ENCODE measurements around the gene GLI1.
"Not testable (repeated sequence)": the region's sequence is repeated elsewhere in the genome, so short reads cannot be mapped to it uniquely, and the experiment has no call there.

Gene GLI1

DNA sequence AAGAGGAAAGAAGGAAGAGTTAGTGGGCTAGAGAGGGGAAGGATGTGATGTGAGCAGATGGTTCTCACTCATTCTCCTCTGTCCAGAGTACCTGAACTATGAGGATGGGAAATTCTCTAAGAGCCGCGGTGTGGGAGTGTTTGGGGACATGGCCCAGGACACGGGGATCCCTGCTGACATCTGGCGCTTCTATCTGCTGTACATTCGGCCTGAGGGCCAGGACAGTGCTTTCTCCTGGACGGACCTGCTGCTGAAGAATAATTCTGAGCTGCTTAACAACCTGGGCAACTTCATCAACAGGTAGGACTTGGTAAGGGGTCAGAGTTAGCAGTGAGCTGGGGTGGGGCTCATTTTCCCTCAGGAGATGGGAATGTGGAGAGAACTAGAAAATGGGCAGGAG, 53.1 kb downstream of the GLI1 start:
- Histone ChIP-seq H3K9ac (ENCODE audit: low read depth in 1 of 2, low read length in 2 of 2) (no peak overlapping the region), H3K4me3 (ENCODE audit: low read length in 2 of 2) (no peak overlapping the region), H3K27ac (ENCODE audit: low read depth in 2 of 2, low read length in 2 of 2) (no peak overlapping the region), H3K36me3 (ENCODE audit: control insufficient read depth in 2 of 2, insufficient read depth in 2 of 2, low read length in 2 of 2) (peaks cover 54 to 65% of the 10 kb centered on the region in 2 donors), H3K4me1 (ENCODE audit: control insufficient read depth in 2 of 2, insufficient read depth in 2 of 2, low read length in 2 of 2) (peaks cover 0 to 2% of the 10 kb centered on the region in 2 donors), H3K27me3 (ENCODE audit: control insufficient read depth in 2 of 2, insufficient read depth in 2 of 2, low read length in 2 of 2) (no peaks in the 10 kb centered on the region), H3K9me3 (ENCODE audit: control insufficient read depth in 2 of 2, low read length in 2 of 2) (no peaks in the 10 kb centered on the region)

DNA sequence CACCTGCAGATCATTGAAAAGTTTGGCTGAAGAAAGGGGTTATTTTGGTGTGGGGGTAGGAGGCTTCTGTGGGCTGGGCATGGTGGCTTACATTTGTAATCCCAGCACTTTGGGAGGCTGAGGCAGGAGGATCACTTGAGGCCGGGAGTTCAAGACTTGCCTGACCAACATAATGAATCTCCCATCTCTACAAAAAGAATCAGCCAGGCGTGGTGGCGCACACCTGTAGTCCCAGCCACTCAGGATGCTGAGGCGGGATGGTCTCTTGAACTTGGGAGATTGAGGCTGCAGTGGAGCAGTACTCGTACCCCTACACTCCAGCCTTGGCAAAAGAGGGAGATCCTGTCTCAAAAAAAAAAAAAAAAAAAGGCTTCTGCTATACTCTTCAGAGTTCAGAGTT, 53.7 kb downstream of the GLI1 start:
- Histone ChIP-seq H3K9ac (ENCODE audit: low read depth in 1 of 2, low read length in 2 of 2) (no peak overlapping the region), H3K27ac (ENCODE audit: low read depth in 2 of 2, low read length in 2 of 2) (no peak overlapping the region), H3K4me1 (ENCODE audit: control insufficient read depth in 2 of 2, insufficient read depth in 2 of 2, low read length in 2 of 2) (peaks cover 3 to 6% of the 10 kb centered on the region in 2 donors), H3K9me3 (ENCODE audit: control insufficient read depth in 2 of 2, low read length in 2 of 2) (no peaks in the 10 kb centered on the region), H3K27me3 (ENCODE audit: control insufficient read depth in 2 of 2, insufficient read depth in 2 of 2, low read length in 2 of 2) (no peaks in the 10 kb centered on the region), H3K36me3 (ENCODE audit: control insufficient read depth in 2 of 2, insufficient read depth in 2 of 2, low read length in 2 of 2) (peaks cover 54 to 70% of the 10 kb centered on the region in 2 donors), H3K4me3 (ENCODE audit: low read length in 2 of 2) (no peak overlapping the region)

DNA sequence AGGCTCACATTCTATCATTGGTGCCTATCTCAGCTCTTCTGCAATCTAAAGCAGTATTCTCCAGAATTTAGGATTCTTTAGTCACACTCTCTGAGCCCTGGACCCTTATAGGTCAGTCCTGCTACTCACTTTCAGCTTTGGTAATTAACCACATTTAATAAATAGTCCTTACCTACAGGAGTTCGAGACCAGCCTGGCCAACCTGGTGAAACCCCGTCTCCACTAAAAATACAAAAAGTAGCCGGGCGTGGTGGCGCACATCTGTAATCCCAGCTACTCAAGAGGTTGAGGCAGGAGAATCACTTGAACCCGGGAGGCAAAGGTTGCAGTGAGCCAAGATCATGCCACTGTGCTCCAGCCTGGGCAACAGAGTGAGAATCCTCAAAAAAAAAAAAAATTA, 54.1 kb downstream of the GLI1 start:
- not testable (repeated sequence) for H3K9me3 ChIP-seq (ENCODE audit: control insufficient read depth in 2 of 2, low read length in 2 of 2); H3K4me1 ChIP-seq (ENCODE audit: control insufficient read depth in 2 of 2, insufficient read depth in 2 of 2, low read length in 2 of 2); H3K4me3 ChIP-seq (ENCODE audit: low read length in 2 of 2); H3K9ac ChIP-seq (ENCODE audit: low read depth in 1 of 2, low read length in 2 of 2); H3K27ac ChIP-seq (ENCODE audit: low read depth in 2 of 2, low read length in 2 of 2); H3K27me3 ChIP-seq (ENCODE audit: control insufficient read depth in 2 of 2, insufficient read depth in 2 of 2, low read length in 2 of 2)
- H3K36me3 ChIP-seq (ENCODE audit: control insufficient read depth in 2 of 2, insufficient read depth in 2 of 2, low read length in 2 of 2) = peaks cover 54 to 70% of the 10 kb centered on the region in 2 donors

DNA sequence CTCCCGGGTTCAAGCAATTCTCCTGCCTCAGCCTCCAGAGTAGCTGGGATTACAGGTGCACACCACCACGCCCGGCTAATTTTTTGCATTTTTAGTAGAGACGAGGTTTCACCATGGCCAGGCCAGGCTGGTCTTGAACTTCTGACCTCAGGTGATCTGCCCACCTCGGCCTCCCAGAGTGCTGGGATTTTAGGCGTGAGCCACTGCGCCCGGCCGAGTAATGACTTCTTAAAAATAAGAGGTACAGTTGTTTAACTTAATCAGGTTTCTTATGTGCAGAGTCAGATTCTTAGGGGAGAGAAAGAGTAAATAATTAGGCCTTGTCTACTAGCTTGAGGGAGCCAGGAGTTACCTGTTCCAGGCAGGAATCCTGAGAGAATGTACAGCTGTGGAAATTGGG, 54.7 kb downstream of the GLI1 start:
- not testable (repeated sequence) for H3K9me3 ChIP-seq (ENCODE audit: control insufficient read depth in 2 of 2, low read length in 2 of 2); H3K27ac ChIP-seq (ENCODE audit: low read depth in 2 of 2, low read length in 2 of 2); H3K4me3 ChIP-seq (ENCODE audit: low read length in 2 of 2); H3K9ac ChIP-seq (ENCODE audit: low read depth in 1 of 2, low read length in 2 of 2); H3K27me3 ChIP-seq (ENCODE audit: control insufficient read depth in 2 of 2, insufficient read depth in 2 of 2, low read length in 2 of 2)
- peaks cover 13 to 16% of the 10 kb centered on the region in 2 donors for H3K4me1 ChIP-seq (ENCODE audit: control insufficient read depth in 2 of 2, insufficient read depth in 2 of 2, low read length in 2 of 2)
- peaks cover 54 to 70% of the 10 kb centered on the region in 2 donors for H3K36me3 ChIP-seq (ENCODE audit: control insufficient read depth in 2 of 2, insufficient read depth in 2 of 2, low read length in 2 of 2)

DNA sequence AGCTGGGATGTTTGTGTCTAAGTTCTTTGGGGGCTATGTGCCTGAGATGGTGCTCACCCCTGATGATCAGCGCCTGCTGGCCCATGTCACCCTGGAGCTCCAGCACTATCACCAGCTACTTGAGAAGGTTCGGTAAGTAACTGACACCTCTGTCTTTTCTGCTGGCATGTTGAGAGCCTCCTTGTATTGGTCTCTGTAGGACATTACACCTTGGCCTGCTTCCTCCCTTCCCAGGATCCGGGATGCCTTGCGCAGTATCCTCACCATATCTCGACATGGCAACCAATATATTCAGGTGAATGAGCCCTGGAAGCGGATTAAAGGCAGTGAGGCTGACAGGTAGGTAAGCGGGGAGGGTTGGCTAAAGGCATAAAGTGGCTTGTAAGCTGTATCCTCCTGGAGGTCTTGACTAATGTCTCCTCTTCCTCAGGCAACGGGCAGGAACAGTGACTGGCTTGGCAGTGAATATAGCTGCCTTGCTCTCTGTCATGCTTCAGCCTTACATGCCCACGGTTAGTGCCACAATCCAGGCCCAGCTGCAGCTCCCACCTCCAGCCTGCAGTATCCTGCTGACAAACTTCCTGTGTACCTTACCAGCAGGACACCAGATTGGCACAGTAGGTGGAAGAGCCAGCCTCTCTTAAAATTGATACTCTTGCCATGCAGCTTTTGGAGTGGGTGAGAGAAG, 55.3 kb downstream of the GLI1 start:
- no peaks in the 10 kb centered on the region for H3K9me3 ChIP-seq (ENCODE audit: control insufficient read depth in 2 of 2, low read length in 2 of 2)
- no peaks in the 10 kb centered on the region for H3K27me3 ChIP-seq (ENCODE audit: control insufficient read depth in 2 of 2, insufficient read depth in 2 of 2, low read length in 2 of 2)
- H3K9ac ChIP-seq (ENCODE audit: low read depth in 1 of 2, low read length in 2 of 2) = no peak overlapping the region
- no peak overlapping the region for H3K27ac ChIP-seq (ENCODE audit: low read depth in 2 of 2, low read length in 2 of 2)
- no peak overlapping the region for H3K4me3 ChIP-seq (ENCODE audit: low read length in 2 of 2)
- H3K4me1 ChIP-seq (ENCODE audit: control insufficient read depth in 2 of 2, insufficient read depth in 2 of 2, low read length in 2 of 2) = peaks cover 18% of the 10 kb centered on the region in 2 donors
- H3K36me3 ChIP-seq (ENCODE audit: control insufficient read depth in 2 of 2, insufficient read depth in 2 of 2, low read length in 2 of 2) = peaks cover 54 to 67% of the 10 kb centered on the region in 2 donors

DNA sequence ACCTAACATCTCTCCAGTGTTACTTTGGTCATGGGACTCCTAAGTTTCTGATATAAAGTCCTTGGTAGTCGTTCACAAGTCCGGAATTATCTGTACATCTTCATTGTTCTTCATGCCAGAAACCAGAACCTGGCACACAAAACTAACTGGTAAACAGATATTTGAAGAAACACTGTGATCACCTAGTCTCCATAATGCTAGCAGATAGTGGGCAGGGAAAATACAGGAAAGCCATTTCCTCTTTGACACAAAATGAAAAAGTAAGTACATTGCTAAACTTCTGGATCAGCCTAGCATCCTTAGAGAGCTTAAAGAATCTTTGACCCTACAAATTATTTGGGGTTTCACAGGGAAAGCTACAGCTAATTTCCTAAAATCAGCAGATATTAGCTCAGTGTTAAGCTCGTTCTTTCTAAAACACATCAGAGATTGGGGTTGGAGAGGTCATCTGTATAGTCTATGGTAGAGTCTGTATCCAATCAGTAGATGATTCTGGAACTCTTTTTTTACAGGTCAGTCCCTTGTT, 55.9 kb downstream of the GLI1 start:
- H3K9ac ChIP-seq (ENCODE audit: low read depth in 1 of 2, low read length in 2 of 2) = no peak overlapping the region
- H3K27me3 ChIP-seq (ENCODE audit: control insufficient read depth in 2 of 2, insufficient read depth in 2 of 2, low read length in 2 of 2) = no peaks in the 10 kb centered on the region
- peaks cover 54 to 66% of the 10 kb centered on the region in 2 donors for H3K36me3 ChIP-seq (ENCODE audit: control insufficient read depth in 2 of 2, insufficient read depth in 2 of 2, low read length in 2 of 2)
- no peak overlapping the region for H3K4me3 ChIP-seq (ENCODE audit: low read length in 2 of 2)
- H3K4me1 ChIP-seq (ENCODE audit: control insufficient read depth in 2 of 2, insufficient read depth in 2 of 2, low read length in 2 of 2) = peaks cover 18% of the 10 kb centered on the region in 2 donors
- H3K27ac ChIP-seq (ENCODE audit: low read depth in 2 of 2, low read length in 2 of 2) = no peak overlapping the region
- H3K9me3 ChIP-seq (ENCODE audit: control insufficient read depth in 2 of 2, low read length in 2 of 2) = no peaks in the 10 kb centered on the region

DNA sequence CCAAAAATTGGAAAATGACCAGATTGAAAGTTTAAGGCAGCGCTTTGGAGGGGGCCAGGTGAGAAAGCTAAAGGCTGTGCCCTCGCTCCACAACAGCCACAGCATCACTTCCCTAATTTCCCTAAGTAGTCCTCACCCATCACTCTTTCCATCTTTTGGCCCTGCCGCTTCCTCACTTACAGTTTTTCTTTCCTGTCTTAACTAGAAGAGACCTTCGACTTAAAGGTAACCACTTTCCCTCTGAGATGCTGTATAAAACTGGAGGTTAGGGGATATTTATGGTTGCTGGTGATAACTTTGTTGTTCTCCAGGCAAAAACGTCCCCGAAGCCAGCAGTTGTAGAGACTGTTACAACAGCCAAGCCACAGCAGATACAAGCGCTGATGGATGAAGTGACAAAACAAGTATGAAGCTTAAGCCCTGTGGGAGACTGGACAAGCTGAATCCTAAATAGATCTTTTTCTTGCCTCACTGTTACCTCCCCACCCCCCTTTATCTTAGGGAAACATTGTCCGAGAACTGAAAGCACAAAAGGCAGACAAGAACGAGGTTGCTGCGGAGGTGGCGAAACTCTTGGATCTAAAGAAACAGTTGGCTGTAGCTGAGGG, 56.5 kb downstream of the GLI1 start:
- Histone ChIP-seq H3K9me3 (ENCODE audit: control insufficient read depth in 2 of 2, low read length in 2 of 2) (no peaks in the 10 kb centered on the region), H3K4me1 (ENCODE audit: control insufficient read depth in 2 of 2, insufficient read depth in 2 of 2, low read length in 2 of 2) (peaks cover 21% of the 10 kb centered on the region in 2 donors), H3K36me3 (ENCODE audit: control insufficient read depth in 2 of 2, insufficient read depth in 2 of 2, low read length in 2 of 2) (peaks cover 54 to 65% of the 10 kb centered on the region in 2 donors), H3K27me3 (ENCODE audit: control insufficient read depth in 2 of 2, insufficient read depth in 2 of 2, low read length in 2 of 2) (no peaks in the 10 kb centered on the region), H3K4me3 (ENCODE audit: low read length in 2 of 2) (no peak overlapping the region), H3K9ac (ENCODE audit: low read depth in 1 of 2, low read length in 2 of 2) (no peak overlapping the region), H3K27ac (ENCODE audit: low read depth in 2 of 2, low read length in 2 of 2) (no peak overlapping the region)

DNA sequence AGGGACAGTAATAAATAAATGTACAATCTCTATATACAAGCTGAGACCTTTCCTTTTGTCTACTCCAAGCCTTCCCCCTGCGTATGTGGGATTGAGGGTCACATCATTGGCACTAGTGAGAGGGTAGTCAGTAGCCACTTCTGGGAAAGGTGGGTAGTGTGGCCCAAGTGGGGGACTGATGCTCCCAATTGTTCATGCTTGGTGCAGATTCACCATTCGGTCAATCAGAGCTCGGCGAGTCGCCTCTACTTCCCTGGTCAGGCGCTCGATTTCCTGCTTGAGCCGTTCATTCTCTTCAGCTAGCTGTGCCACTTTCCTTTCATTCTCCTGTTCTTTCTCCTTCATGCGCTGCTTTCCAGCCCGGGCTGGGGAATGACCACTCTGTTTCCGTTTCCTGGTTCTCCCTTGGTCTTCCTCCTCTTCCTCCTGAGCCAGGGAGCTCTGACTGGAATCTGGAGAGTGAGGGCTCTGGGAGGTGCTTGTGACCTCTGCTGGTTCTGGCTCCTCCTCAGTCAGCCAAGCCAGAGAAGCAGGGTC, 57.1 kb downstream of the GLI1 start:
- Histone ChIP-seq H3K27me3 (ENCODE audit: control insufficient read depth in 2 of 2, insufficient read depth in 2 of 2, low read length in 2 of 2) (no peaks in the 10 kb centered on the region), H3K36me3 (ENCODE audit: control insufficient read depth in 2 of 2, insufficient read depth in 2 of 2, low read length in 2 of 2) (peaks cover 50 to 59% of the 10 kb centered on the region in 2 donors), H3K4me3 (ENCODE audit: low read length in 2 of 2) (no peak overlapping the region), H3K27ac (ENCODE audit: low read depth in 2 of 2, low read length in 2 of 2) (no peak overlapping the region), H3K4me1 (ENCODE audit: control insufficient read depth in 2 of 2, insufficient read depth in 2 of 2, low read length in 2 of 2) (peaks cover 27% of the 10 kb centered on the region in 2 donors), H3K9me3 (ENCODE audit: control insufficient read depth in 2 of 2, low read length in 2 of 2) (no peaks in the 10 kb centered on the region), H3K9ac (ENCODE audit: low read depth in 1 of 2, low read length in 2 of 2) (no peak overlapping the region)

DNA sequence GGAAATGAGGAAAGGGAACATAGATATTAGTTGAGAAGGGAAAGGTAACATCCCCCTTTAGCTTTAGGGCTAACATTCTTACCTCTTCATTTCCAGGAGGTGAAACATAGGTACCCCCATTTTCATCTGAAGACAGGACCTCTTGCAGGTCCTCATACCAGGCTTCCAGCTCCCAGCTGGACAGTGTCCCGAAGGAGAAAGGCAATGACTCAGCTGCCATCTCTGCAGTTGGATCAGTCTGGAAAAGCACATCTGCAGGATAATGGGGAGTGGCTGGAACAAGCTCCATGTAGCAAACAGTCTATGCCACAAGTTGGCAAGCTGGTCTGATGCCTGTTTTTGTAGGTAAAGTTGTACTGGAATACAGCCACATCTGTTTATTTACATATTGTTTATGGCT, 57.6 kb downstream of the GLI1 start:
- peaks cover 45 to 54% of the 10 kb centered on the region in 2 donors for H3K36me3 ChIP-seq (ENCODE audit: control insufficient read depth in 2 of 2, insufficient read depth in 2 of 2, low read length in 2 of 2)
- H3K4me3 ChIP-seq (ENCODE audit: low read length in 2 of 2) = no peak overlapping the region
- H3K9ac ChIP-seq (ENCODE audit: low read depth in 1 of 2, low read length in 2 of 2) = no peak overlapping the region
- H3K27ac ChIP-seq (ENCODE audit: low read depth in 2 of 2, low read length in 2 of 2) = no peak overlapping the region
- H3K27me3 ChIP-seq (ENCODE audit: control insufficient read depth in 2 of 2, insufficient read depth in 2 of 2, low read length in 2 of 2) = no peaks in the 10 kb centered on the region
- H3K9me3 ChIP-seq (ENCODE audit: control insufficient read depth in 2 of 2, low read length in 2 of 2) = no peaks in the 10 kb centered on the region
- H3K4me1 ChIP-seq (ENCODE audit: control insufficient read depth in 2 of 2, insufficient read depth in 2 of 2, low read length in 2 of 2) = peaks cover 32% of the 10 kb centered on the region in 2 donors

DNA sequence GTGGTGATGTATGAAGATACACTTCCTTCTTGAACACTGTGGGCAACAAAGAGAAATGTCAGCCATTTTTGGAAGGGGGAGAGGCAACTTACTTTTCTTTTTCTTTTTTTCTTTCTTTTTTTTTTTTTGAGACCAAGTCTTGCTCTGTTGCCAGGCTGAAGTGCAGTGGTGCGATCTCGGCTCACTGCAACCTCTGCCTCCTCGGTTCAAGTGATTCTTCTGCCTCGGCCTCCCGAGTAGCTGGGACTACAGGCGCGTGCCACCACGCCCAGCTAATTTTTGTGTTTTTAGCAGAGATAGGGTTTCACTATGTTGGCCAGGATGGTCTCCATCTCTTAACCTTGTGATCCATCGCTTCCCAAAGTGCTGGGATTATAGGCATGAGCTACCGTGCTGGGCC, 58.1 kb downstream of the GLI1 start:
- not testable (repeated sequence) for H3K27me3 ChIP-seq (ENCODE audit: control insufficient read depth in 2 of 2, insufficient read depth in 2 of 2, low read length in 2 of 2); H3K9me3 ChIP-seq (ENCODE audit: control insufficient read depth in 2 of 2, low read length in 2 of 2); H3K27ac ChIP-seq (ENCODE audit: low read depth in 2 of 2, low read length in 2 of 2)
- Histone ChIP-seq H3K4me3 (ENCODE audit: low read length in 2 of 2) (peak overlapping the region in 1 of 2 donors; percentile 99), H3K36me3 (ENCODE audit: control insufficient read depth in 2 of 2, insufficient read depth in 2 of 2, low read length in 2 of 2) (peaks cover 41 to 50% of the 10 kb centered on the region in 2 donors), H3K4me1 (ENCODE audit: control insufficient read depth in 2 of 2, insufficient read depth in 2 of 2, low read length in 2 of 2) (peaks cover 32 to 33% of the 10 kb centered on the region in 2 donors), H3K9ac (ENCODE audit: low read depth in 1 of 2, low read length in 2 of 2) (peak overlapping the region in 1 of 2 donors; percentile 35)

All from mucosa of rectum (tissue), 2 donors.